GM19438 (cell line): Measurements from ENCODE around the gene CHEK1.
"Not testable (repeated sequence)": the region's sequence is repeated elsewhere in the genome, so short reads cannot be mapped to it uniquely, and the experiment has no call there.

Experiments
- ATAC-seq: cut with Tn5 transposase; IDR thresholded peaks from one replicate; pipeline ENCODE4 v1.9.1; 2021; ENCODE audit warnings: low read depth; ENCODE audit not compliant: unreplicated experiment

CHEK1 gene

GRCh38 chr11:125624756-125625213 is at the start of gene CHEK1:
CHEK1 (plus strand) TSS chr11:125625163; CDS start chr11:125626769, 1,606 bp downstream.
- no peak for ATAC-seq

- not testable (repeated sequence) for ATAC-seq
Measured at GRCh38 chr11:125577181-125577580, 47.8 kb upstream of the CHEK1 start.

DNA sequence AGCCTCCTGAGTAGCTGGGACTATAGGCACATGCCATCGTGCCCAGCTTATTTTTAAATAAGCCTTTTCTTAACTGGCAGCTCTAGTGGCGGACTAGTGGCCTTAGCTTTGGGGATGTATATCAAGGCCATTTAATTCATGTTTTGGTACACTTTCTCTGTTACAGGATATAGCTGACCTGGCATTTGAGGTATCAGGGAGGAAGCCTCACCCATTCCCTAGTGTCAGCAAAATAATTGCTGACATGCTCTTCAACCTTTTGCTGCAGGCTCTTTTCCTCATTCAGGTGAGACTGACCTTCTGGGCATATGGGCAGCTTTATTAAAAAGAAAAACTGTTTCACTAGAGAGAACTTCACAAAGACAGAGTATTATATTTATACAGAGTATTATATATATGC is 46.2 kb upstream of the CHEK1 start:
- ATAC-seq = no peak

GRCh38 chr11:125579811-125580210 is 45.2 kb upstream of the CHEK1 start:
- ATAC-seq = no peak

DNA sequence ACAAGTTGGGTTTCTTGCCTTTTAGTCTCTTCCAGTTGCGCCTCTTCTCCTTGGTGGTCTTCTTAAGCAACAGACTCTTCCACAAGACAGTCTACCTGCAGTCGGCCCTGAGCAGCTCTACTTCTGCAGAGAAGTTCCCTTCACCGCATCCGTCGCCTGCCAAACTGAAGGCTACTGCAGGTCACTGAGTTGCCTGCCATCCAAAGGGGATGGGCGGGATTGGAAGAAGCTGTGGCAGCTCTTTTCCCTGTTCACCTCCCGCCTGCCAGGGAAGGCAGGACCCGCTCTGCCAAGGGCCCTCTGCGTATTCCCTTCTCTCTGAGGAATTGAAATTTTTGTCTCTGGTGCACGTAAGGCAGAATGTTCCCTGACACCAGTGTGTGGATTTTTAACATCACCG is 41.5 kb upstream of the CHEK1 start:
- no peak for ATAC-seq

DNA sequence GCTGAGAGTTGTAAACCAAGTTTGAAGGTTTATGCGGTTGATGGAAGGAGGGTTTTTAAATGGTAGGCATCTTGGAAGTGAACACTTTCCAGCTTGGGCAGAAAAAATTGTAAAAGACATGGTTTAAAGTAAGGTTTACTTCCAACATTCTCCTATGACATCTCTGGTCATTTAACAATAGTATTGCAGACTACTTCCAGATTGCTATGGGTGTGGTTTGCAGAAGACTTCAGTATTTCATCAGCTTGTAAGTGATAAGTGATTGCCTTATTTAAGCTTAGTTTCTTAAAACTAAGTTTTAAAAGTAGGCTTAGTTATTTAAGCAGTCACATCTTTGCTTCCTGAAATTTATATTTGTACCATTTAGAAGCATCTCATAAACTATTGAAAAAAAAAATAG is 39.5 kb upstream of the CHEK1 start:
- ATAC-seq = no peak

DNA sequence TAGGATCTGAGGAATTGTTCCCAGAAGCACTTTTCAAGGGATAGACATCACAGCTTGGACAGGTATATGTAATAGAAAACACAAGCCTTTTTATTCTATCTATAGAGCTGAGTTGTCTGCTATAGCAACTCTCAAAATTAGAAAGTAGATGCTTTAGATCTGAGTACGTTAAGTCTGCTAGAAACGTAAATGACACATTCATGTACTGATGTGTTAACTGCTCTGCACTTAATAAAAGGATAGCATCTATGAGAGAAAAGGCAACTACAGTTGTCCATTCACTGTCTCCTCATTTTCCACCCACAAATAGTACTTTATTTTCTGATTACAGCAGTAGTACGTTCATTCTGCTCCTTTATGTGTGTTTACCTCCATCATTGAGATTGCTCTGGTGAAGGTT is 38.3 kb upstream of the CHEK1 start:
- ATAC-seq = no peak

GRCh38 chr11:125587480-125587879 is 37.5 kb upstream of the CHEK1 start:
- no peak for ATAC-seq

DNA sequence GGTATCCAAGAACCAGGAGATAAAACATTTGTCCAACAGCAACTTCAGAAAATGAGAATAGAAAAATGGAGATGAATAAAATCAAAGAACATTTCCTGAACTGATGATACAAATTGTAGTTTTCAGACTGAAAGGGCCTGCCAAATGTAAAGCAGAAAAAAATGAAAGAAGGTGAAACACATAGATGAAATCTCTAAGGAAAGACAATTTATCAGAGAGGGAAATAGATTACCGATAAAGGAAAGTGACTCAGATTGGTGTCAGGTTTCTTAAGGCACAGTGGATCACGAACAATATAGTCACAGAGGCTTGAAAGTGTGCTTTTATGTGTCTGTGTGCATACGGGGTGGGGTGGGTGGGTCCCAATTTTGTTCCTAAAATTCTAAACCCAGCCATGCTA is 36.5 kb upstream of the CHEK1 start:
- ATAC-seq = no peak

DNA sequence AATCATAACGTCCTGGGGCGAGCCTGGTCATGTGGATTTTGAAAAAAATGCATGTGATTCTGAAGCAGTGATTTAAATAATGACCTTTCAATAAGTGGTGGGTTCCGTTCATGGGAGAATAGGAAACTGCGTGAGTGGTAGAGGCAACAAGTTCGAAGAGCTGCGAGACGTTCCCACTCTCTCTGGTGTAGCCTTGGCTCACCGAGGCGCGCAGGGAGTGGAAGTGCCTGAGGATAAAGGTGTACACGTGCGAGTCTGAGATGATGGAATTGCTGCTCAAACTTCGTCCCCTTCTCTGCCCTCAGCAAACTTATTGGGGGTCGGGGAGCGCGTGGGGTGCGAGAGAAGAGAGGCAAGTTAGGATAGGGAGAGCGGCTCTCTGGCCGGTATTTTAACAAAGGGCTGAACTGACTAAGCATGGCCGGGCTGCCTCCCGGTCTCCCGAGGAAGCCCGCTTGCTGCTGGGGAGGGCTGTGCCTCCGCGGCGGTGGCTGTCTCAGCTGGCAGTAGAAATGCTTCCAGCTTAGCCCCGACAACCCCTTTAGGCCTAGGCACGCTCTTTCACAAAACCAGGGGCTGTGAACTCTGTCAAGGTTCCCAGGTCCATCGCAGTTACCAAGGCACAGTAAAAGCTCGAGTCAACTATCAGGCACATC is 33.2 kb upstream of the CHEK1 start:
- peak; percentile 22 for ATAC-seq

DNA sequence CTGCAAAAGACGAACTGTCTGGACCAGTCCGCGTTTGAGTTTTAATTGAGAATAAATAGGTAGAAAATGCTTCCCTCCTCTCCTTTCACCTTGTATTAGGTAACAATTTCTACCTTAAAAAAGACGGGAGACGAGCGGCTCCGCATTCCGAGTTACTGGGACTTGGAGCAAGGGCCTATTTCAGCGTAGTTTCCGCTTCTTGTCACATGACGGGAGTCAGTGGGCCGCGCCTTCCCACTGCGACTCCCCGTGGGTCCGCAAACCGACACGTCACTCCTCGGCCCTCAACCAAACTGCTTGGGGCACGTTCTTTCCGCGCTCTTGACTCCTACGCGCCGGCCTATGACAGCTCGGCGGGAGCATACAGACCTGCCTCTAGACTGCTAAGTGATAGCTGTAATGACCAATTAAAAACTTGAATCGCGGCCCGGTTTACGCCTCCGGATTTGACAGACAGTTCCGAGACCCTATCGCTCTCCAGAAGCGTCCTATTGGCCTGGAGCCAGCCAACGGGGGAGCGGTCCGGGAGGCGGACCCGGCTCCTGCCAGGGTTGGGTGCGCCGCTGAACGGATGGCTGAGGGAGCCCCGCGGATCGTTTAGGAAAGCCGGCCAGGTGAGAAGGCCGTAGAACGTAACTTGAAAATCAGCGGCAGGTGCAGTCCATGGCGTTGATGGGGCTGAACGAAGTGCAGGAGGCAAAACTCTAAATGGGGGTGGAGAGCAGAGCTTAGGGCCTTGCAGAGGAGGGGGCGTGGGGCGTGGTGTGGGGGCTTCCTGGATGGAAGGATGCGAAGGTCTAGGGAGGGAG is 32.5 kb upstream of the CHEK1 start, which contains the start of gene STT3A:
Gene STT3A (plus strand): TSS at position 548 of the 809 bp plus-strand sequence. CDS start 3,064 bp downstream, outside the sequence.
- peak; percentile 95 for ATAC-seq

GRCh38 chr11:125593114-125593820 is 31.7 kb upstream of the CHEK1 start:
- ATAC-seq = peak; percentile 0

- ATAC-seq = no peak
Measured at GRCh38 chr11:125594958-125595357, 30.0 kb upstream of the CHEK1 start.

GRCh38 chr11:125600663-125601062 is 24.3 kb upstream of the CHEK1 start:
- ATAC-seq = no peak

DNA sequence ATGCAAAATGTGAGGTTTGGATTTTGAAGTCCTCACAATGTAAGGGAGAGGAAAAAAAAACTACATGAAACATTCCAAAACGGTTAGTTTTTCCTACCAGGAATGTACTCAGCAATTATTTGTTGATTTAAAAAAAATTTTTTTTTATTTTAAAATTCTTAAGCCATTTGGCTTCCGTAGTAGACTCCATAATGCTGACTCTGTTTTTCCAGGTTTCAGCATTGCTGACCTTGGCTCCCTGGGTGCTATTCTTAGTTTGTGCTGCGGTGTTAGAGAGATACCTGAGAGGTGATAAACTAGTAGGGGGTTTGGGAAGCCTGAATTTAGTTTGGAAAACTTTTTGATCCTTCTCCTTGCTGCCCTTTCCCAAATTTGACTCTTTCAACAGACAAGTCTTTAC is 21.8 kb upstream of the CHEK1 start:
- no peak for ATAC-seq

GRCh38 chr11:125605417-125605816 is 19.5 kb upstream of the CHEK1 start:
- ATAC-seq = no peak

DNA sequence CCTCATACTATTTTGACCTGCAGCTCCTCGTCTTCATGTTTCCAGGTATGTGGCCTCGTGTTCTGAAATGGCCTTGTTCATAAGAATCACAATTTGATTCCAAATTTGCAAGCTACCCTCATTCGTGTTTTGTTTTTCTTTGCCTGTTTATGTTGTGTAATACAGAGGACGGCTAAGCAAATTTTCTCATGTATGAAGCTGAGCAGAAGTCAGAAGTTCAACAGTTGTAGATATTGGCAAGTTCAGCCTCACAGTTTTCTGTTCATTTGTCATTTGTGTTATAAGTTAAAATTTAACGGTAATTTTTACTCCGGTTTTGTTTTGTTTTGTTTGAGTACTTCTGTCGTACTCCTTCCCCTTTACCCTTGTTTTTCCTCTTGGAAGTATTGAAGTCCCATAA is 15.4 kb upstream of the CHEK1 start:
- no peak for ATAC-seq

DNA sequence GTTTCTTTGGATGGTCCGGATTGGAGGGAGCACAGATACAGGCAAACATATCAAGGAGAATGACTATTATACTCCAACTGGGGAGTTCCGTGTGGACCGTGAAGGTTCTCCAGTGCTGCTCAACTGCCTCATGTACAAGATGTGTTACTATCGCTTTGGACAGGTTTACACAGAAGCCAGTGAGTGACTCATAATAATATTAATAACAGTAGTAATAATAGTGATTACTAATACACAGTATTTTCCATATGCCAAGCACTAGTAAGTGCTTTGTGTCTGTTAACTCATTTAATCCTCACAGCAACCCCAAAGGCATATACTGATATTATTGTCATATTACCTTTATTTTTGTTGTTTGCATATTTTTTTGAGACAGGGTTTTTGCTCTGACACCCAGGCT is 6.6 kb upstream of the CHEK1 start:
- no peak for ATAC-seq

- ATAC-seq = no peak
Measured at GRCh38 chr11:125621995-125622394, 3.0 kb upstream of the CHEK1 start.

GRCh38 chr11:125623064-125623463 is 1.9 kb upstream of the CHEK1 start:
- ATAC-seq = no peak

- no peak for ATAC-seq
Measured at GRCh38 chr11:125625225-125625629, 264 bp downstream of the CHEK1 start.
